ENCODE data around the gene CDH2. TPM values are rescaled to one million over a fixed set of nuclear protein-coding genes. Genes with fewer than 3 reads are reported as not detected.
A peak's percentile ranks its signal among the peaks of the same experiment; 100 is the strongest.

The CDH2 gene
- polyA plus RNA-seq, 1 donor from 2014 or later = not detected

DNA sequence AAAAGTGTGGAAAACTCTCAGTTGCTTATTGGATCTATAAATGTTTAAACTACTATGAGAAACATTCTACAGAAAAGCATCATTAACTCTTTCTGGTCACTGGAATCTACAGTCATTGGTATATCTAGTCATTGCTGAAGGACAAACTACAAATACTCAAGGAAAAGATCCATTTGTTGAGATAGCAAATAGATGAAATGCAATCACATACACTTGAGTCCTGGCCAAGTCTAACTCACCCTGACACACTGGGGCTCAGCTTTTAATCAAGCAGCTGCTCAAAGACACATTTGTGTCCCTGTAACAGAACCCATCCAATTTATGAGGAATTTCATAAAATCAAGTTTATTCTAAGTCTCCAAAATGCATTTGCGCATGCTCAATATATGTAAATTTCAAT, 68.7 kb downstream of the CDH2 start:
- H3K4me1 Mint-ChIP-seq = no peaks in the 10 kb centered on the region
- H3K27ac Mint-ChIP-seq = no peak overlapping the region
- peaks cover 0 to 6% (median 4%) of the 10 kb centered on the region in 3 donors for H3K9me3 Mint-ChIP-seq
- no peak overlapping the region for H3K4me3 Mint-ChIP-seq
- no peaks in the 10 kb centered on the region for H3K27me3 Mint-ChIP-seq
- no peaks in the 10 kb centered on the region for H3K36me3 Mint-ChIP-seq

GRCh38 chr18:28099237-28099636, 77.7 kb downstream of the CDH2 start:
- Mint-ChIP-seq H3K27me3 (no peaks in the 10 kb centered on the region), H3K4me3 (no peak overlapping the region), H3K9me3 (peaks cover 3 to 8% (median 7%) of the 10 kb centered on the region in 3 donors), H3K27ac (no peak overlapping the region), H3K4me1 (no peaks in the 10 kb centered on the region), H3K36me3 (no peaks in the 10 kb centered on the region)

DNA sequence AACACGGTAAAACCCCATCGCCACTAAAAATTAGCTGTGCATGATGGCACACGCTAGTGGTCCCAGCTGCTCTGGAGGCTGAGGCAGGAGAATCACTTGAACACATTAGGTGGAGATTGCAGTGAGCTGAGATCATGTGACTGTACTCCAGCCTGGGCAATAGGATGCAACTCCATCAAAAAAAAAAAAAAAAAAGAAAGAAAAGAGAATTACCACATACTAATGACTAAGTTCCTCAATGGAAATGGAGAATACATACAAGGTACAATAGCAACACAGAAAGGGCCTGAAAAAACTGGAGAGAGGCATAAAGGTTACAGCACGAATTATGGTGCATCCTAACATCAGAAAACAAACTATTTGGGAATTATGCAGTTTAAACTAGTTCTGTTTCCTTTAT, 81.3 kb downstream of the CDH2 start:
- Mint-ChIP-seq H3K9me3 (peaks cover 3 to 8% (median 7%) of the 10 kb centered on the region in 3 donors), H3K27me3 (no peaks in the 10 kb centered on the region), H3K4me3 (no peak overlapping the region), H3K4me1 (no peaks in the 10 kb centered on the region), H3K36me3 (no peaks in the 10 kb centered on the region), H3K27ac (no peak overlapping the region)

DNA sequence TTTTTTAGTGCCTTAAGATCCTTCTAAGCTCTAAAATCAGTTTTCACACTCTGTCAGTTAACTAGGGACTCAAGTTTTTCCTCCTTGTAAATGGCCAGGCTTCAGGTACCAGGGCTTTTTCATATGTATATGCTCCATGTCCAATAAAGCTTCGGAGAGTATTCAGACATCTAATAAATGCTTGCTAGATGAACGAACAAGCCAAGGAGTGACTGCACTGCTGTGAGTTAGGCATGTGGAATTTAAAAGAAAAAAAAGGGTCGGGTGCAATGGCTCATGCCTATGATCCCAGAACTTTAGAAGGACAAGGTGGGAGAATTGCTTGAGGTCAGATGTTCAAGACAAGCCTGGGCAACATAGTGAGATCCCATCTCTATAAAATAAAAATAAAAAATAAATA, 81.9 kb downstream of the CDH2 start:
- H3K4me1 Mint-ChIP-seq = no peaks in the 10 kb centered on the region

DNA sequence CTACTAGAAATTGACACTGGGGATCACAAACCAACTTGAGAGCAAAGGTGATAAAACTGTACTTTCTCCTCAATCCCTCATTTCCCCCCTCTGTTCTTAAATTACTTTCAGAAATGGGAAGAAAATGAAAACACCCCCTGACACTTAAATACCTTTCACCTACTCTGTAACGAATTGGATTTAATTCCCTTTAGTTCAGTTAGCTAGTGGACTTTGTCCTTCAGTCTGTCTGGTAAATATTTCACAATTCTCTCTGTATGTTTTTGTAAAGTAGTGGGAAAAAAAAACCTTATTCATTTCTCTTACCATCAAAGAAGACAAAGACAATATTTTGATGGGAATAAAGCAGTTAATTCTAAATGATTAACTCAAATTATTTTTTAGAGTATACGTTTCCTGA, 85.7 kb downstream of the CDH2 start:
- Mint-ChIP-seq H3K27ac (no peak overlapping the region), H3K4me3 (no peak overlapping the region), H3K36me3 (no peaks in the 10 kb centered on the region), H3K27me3 (no peaks in the 10 kb centered on the region), H3K9me3 (peaks cover 0 to 8% (median 0%) of the 10 kb centered on the region in 3 donors), H3K4me1 (no peaks in the 10 kb centered on the region)

More for the DNA sequence above, 81.9 kb downstream of the CDH2 start:
- Mint-ChIP-seq H3K27me3 (no peaks in the 10 kb centered on the region), H3K4me3 (no peak overlapping the region), H3K27ac (no peak overlapping the region), H3K36me3 (no peaks in the 10 kb centered on the region), H3K9me3 (peaks cover 3 to 11% (median 7%) of the 10 kb centered on the region in 3 donors)

GRCh38 chr18:28088477-28088876, 88.5 kb downstream of the CDH2 start:
- no peak overlapping the region for H3K27ac Mint-ChIP-seq
- peaks cover 4 to 18% (median 7%) of the 10 kb centered on the region in 3 donors for H3K9me3 Mint-ChIP-seq
- H3K36me3 Mint-ChIP-seq = no peaks in the 10 kb centered on the region
- no peaks in the 10 kb centered on the region for H3K27me3 Mint-ChIP-seq
- no peaks in the 10 kb centered on the region for H3K4me1 Mint-ChIP-seq
- no peak overlapping the region for H3K4me3 Mint-ChIP-seq

GRCh38 chr18:28086670-28087552, 90.0 kb downstream of the CDH2 start:
- H3K27ac Mint-ChIP-seq = no peak overlapping the region
- H3K9me3 Mint-ChIP-seq = peaks cover 4 to 18% (median 7%) of the 10 kb centered on the region in 3 donors
- H3K36me3 Mint-ChIP-seq = no peaks in the 10 kb centered on the region
- H3K4me3 Mint-ChIP-seq = no peak overlapping the region
- no peaks in the 10 kb centered on the region for H3K4me1 Mint-ChIP-seq
- H3K27me3 Mint-ChIP-seq = no peaks in the 10 kb centered on the region

GRCh38 chr18:28081516-28081915, 95.4 kb downstream of the CDH2 start:
- H3K9me3 Mint-ChIP-seq = peaks cover 4 to 10% (median 7%) of the 10 kb centered on the region in 3 donors
- H3K27me3 Mint-ChIP-seq = no peaks in the 10 kb centered on the region
- H3K36me3 Mint-ChIP-seq = no peaks in the 10 kb centered on the region
- no peak overlapping the region for H3K4me3 Mint-ChIP-seq
- no peaks in the 10 kb centered on the region for H3K4me1 Mint-ChIP-seq
- no peak overlapping the region for H3K27ac Mint-ChIP-seq

DNA sequence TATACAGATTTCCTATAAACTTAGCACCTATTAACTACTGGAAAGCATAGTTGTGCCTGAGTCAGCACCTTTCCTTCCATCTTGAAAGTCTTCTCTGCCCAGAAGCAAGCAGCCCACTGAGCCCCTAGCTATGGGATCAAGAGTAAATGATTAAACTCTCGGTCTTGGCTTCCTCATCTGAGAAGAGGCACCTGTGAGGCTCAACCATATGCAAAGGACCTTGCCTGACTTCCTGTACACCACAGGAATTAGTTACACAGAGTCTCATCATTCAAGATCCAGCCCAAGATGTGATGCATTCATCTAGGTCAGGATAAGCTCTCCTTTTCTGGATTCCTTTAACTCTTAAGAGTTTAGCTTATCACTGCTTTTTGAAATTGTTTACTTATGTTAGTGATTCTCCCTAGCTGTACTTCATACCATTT, 96.0 kb downstream of the CDH2 start:
- H3K36me3 Mint-ChIP-seq = no peaks in the 10 kb centered on the region
- H3K4me3 Mint-ChIP-seq = no peak overlapping the region
- H3K27me3 Mint-ChIP-seq = no peaks in the 10 kb centered on the region
- no peaks in the 10 kb centered on the region for H3K4me1 Mint-ChIP-seq
- H3K9me3 Mint-ChIP-seq = peaks cover 5 to 10% (median 7%) of the 10 kb centered on the region in 3 donors
- no peak overlapping the region for H3K27ac Mint-ChIP-seq

GRCh38 chr18:28079883-28080282, 97.0 kb downstream of the CDH2 start:
- peaks cover 2 to 4% (median 2%) of the 10 kb centered on the region in 3 donors for H3K9me3 Mint-ChIP-seq
- H3K4me3 Mint-ChIP-seq = peak overlapping the region in 1 of 4 donors; percentile 13
- no peak overlapping the region for H3K27ac Mint-ChIP-seq
- no peaks in the 10 kb centered on the region for H3K4me1 Mint-ChIP-seq
- H3K27me3 Mint-ChIP-seq = no peaks in the 10 kb centered on the region
- no peaks in the 10 kb centered on the region for H3K36me3 Mint-ChIP-seq

- H3K27me3 Mint-ChIP-seq = no peaks in the 10 kb centered on the region
- no peak overlapping the region for H3K27ac Mint-ChIP-seq
- no peaks in the 10 kb centered on the region for H3K36me3 Mint-ChIP-seq
- H3K9me3 Mint-ChIP-seq = peaks cover 0 to 2% (median 0%) of the 10 kb centered on the region in 3 donors
- H3K4me1 Mint-ChIP-seq = no peaks in the 10 kb centered on the region
- no peak overlapping the region for H3K4me3 Mint-ChIP-seq
Measured at GRCh38 chr18:28078849-28079248, 98.1 kb downstream of the CDH2 start.

DNA sequence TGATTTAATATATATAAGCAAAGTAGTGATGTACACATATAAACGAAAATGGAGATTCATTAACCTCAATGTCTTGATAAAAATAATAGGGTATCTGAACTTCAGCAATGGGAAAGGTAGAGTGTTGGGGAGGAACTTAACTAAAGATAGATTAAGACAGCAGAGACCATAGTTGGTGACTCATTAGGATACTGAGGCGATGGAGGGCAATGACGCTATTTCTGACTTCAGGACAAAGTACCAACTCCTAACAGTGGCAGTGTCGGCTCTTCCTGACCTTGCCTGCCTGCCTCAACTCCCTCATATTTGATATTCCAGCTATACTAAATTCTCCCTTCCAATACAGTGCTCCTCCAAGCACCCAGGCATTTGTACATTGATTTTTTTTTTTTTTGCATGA, 98.6 kb downstream of the CDH2 start:
- Mint-ChIP-seq H3K27ac (no peak overlapping the region), H3K36me3 (no peaks in the 10 kb centered on the region), H3K27me3 (no peaks in the 10 kb centered on the region), H3K4me3 (no peak overlapping the region), H3K4me1 (no peaks in the 10 kb centered on the region), H3K9me3 (peaks cover 0 to 2% (median 0%) of the 10 kb centered on the region in 3 donors)

GRCh38 chr18:28075501-28075900, 101.4 kb downstream of the CDH2 start:
- no peak overlapping the region for H3K4me3 Mint-ChIP-seq
- no peak overlapping the region for H3K27ac Mint-ChIP-seq
- peaks cover under 1% of the 10 kb centered on the region for H3K36me3 Mint-ChIP-seq
- no peaks in the 10 kb centered on the region for H3K27me3 Mint-ChIP-seq
- peaks cover 0 to 5% (median 2%) of the 10 kb centered on the region in 3 donors for H3K9me3 Mint-ChIP-seq
- H3K4me1 Mint-ChIP-seq = peaks cover 0 to 1% (median 0%) of the 10 kb centered on the region in 3 donors

- Mint-ChIP-seq H3K27me3 (no peaks in the 10 kb centered on the region), H3K4me3 (no peak overlapping the region), H3K36me3 (peaks cover 1% of the 10 kb centered on the region), H3K9me3 (peaks cover 0 to 9% (median 4%) of the 10 kb centered on the region in 3 donors), H3K4me1 (peaks cover 0 to 2% (median 0%) of the 10 kb centered on the region in 3 donors), H3K27ac (no peak overlapping the region)
Measured at GRCh38 chr18:28074076-28074475, 102.9 kb downstream of the CDH2 start.

GRCh38 chr18:28073658-28074057, 103.3 kb downstream of the CDH2 start:
- H3K27me3 Mint-ChIP-seq = no peaks in the 10 kb centered on the region
- H3K4me1 Mint-ChIP-seq = peaks cover 0 to 2% (median 0%) of the 10 kb centered on the region in 3 donors
- no peak overlapping the region for H3K4me3 Mint-ChIP-seq
- peaks cover 0 to 9% (median 4%) of the 10 kb centered on the region in 3 donors for H3K9me3 Mint-ChIP-seq
- H3K27ac Mint-ChIP-seq = no peak overlapping the region
- H3K36me3 Mint-ChIP-seq = peaks cover 1% of the 10 kb centered on the region

DNA sequence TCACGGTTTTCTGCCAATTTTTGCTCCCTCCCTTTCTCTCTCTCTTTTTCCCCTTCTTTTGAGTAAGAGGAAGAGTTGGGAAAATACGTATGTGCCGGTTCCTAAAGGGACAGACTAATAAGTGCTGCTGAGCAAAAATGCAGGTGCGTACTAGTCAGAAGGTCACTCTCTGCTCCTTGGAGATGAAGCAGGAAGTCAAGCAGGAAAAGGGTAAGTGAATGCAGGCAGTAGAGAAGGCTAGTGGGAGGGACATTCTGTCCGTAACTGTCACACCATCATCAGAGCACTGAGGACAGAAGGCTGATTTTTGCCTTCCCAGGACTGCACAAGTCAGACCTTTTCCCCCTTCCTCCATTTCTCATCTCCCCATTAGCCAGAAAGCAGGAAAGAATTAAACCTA, 105.7 kb downstream of the CDH2 start:
- H3K9me3 Mint-ChIP-seq = peaks cover 2 to 13% (median 4%) of the 10 kb centered on the region in 3 donors
- no peaks in the 10 kb centered on the region for H3K27me3 Mint-ChIP-seq
- no peak overlapping the region for H3K4me3 Mint-ChIP-seq
- no peak overlapping the region for H3K27ac Mint-ChIP-seq
- H3K4me1 Mint-ChIP-seq = peaks cover 0 to 2% (median 0%) of the 10 kb centered on the region in 3 donors
- peaks cover 1% of the 10 kb centered on the region for H3K36me3 Mint-ChIP-seq

Measured in IgD-negative memory B cell (primary cell).